ENCODE data around the gene IQSEC3.
"Not testable (repeated sequence)": the region's sequence is repeated elsewhere in the genome, so short reads cannot be mapped to it uniquely, and the experiment has no call there.

The IQSEC3 gene

DNA sequence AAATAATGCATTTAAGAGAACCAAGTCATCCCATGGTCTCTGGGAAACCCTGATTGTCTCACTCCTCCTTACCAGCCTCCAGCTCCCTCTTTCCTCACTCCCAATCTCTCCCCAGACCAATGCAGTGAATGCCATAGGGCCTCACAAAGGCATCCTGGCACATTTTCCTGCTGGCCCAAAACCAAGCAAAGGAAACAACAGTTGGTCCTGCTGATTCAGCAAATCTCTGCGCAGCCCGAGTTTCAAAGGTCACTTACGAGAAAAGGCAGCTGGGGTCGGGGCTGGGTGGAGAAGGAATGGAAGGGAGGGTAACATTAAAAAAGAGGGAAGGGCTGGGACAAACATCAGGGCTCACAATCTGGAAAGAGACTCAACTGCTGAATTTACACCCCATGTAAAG, 5.5 kb downstream of the IQSEC3 start:
- H3K9ac ChIP-seq (ENCODE audit: low read length); H3K4me1 ChIP-seq (ENCODE audit: insufficient read depth, low read length); H3K36me3 ChIP-seq (ENCODE audit: insufficient read depth, low read length); H3K27me3 ChIP-seq (ENCODE audit: control insufficient read depth in 1 of 2, insufficient read depth in 2 of 2, low read length in 2 of 2); H3K27ac ChIP-seq (ENCODE audit: low read depth, low read length); H3K4me3 ChIP-seq (ENCODE audit: low read depth in 1 of 2, low read length in 2 of 2); H3K9me3 ChIP-seq (ENCODE audit: low read length): not testable (repeated sequence)

GRCh38 chr12:74420-75190, 8.0 kb downstream of the IQSEC3 start:
- peaks cover 0 to 19% of the 10 kb centered on the region in 2 donors for H3K27me3 ChIP-seq (ENCODE audit: control insufficient read depth in 1 of 2, insufficient read depth in 2 of 2, low read length in 2 of 2)
- H3K4me1 ChIP-seq (ENCODE audit: insufficient read depth, low read length); H3K27ac ChIP-seq (ENCODE audit: low read depth, low read length); H3K4me3 ChIP-seq (ENCODE audit: low read depth in 1 of 2, low read length in 2 of 2); H3K9ac ChIP-seq (ENCODE audit: low read length); H3K36me3 ChIP-seq (ENCODE audit: insufficient read depth, low read length); H3K9me3 ChIP-seq (ENCODE audit: low read length): not testable (repeated sequence)

- not testable (repeated sequence) for H3K4me1 ChIP-seq (ENCODE audit: insufficient read depth, low read length); H3K9me3 ChIP-seq (ENCODE audit: low read length); H3K9ac ChIP-seq (ENCODE audit: low read length); H3K36me3 ChIP-seq (ENCODE audit: insufficient read depth, low read length); H3K27ac ChIP-seq (ENCODE audit: low read depth, low read length); H3K4me3 ChIP-seq (ENCODE audit: low read depth in 1 of 2, low read length in 2 of 2)
- H3K27me3 ChIP-seq (ENCODE audit: control insufficient read depth in 1 of 2, insufficient read depth in 2 of 2, low read length in 2 of 2) = peaks cover 0 to 23% of the 10 kb centered on the region in 2 donors
Measured at GRCh38 chr12:75541-75940, 9.0 kb downstream of the IQSEC3 start.

GRCh38 chr12:76102-76501, 9.5 kb downstream of the IQSEC3 start:
- not testable (repeated sequence) for H3K4me1 ChIP-seq (ENCODE audit: insufficient read depth, low read length); H3K36me3 ChIP-seq (ENCODE audit: insufficient read depth, low read length); H3K9me3 ChIP-seq (ENCODE audit: low read length); H3K9ac ChIP-seq (ENCODE audit: low read length); H3K4me3 ChIP-seq (ENCODE audit: low read depth in 1 of 2, low read length in 2 of 2); H3K27ac ChIP-seq (ENCODE audit: low read depth, low read length)
- H3K27me3 ChIP-seq (ENCODE audit: control insufficient read depth in 1 of 2, insufficient read depth in 2 of 2, low read length in 2 of 2) = peaks cover 0 to 29% of the 10 kb centered on the region in 2 donors

- not testable (repeated sequence) for H3K9ac ChIP-seq (ENCODE audit: low read length); H3K36me3 ChIP-seq (ENCODE audit: insufficient read depth, low read length); H3K4me1 ChIP-seq (ENCODE audit: insufficient read depth, low read length); H3K4me3 ChIP-seq (ENCODE audit: low read depth in 1 of 2, low read length in 2 of 2); H3K27ac ChIP-seq (ENCODE audit: low read depth, low read length); H3K9me3 ChIP-seq (ENCODE audit: low read length)
- peaks cover 0 to 30% of the 10 kb centered on the region in 2 donors for H3K27me3 ChIP-seq (ENCODE audit: control insufficient read depth in 1 of 2, insufficient read depth in 2 of 2, low read length in 2 of 2)
Measured at GRCh38 chr12:76551-76950, 10.0 kb downstream of the IQSEC3 start.

DNA sequence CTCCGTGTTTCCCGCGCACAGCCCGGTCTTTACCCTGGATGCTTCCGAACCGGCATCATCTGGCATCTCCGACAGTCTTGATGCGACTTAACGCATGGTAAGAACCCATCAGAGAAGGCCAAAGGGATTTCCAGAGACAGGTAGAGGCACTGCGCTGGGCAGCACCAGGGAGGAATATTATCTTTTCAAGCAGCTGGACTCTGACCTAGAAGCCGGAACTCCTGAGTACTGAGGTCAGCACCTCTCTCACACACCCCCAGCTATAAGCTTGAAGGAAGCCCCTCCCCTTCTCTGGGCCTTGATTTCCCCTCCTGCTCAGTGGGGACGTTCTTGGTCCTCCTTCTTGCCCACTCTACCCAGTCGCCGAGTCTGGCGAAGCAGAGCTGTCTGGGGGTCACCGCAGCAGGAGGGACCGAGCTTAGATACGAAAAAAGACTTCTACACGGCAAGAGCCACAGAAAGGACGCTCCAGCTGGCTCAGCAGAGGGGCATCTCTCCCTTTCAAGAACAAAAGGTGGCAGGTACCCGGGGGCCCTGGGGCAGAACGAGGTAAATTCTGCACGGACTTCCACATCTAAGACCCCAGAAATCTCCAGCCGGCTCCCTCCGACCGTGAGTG, 10.6 kb downstream of the IQSEC3 start:
- not testable (repeated sequence) for H3K27ac ChIP-seq (ENCODE audit: low read depth, low read length); H3K9me3 ChIP-seq (ENCODE audit: low read length); H3K4me3 ChIP-seq (ENCODE audit: low read depth in 1 of 2, low read length in 2 of 2); H3K4me1 ChIP-seq (ENCODE audit: insufficient read depth, low read length); H3K9ac ChIP-seq (ENCODE audit: low read length); H3K36me3 ChIP-seq (ENCODE audit: insufficient read depth, low read length)
- H3K27me3 ChIP-seq (ENCODE audit: control insufficient read depth in 1 of 2, insufficient read depth in 2 of 2, low read length in 2 of 2) = peaks cover 0 to 30% of the 10 kb centered on the region in 2 donors

DNA sequence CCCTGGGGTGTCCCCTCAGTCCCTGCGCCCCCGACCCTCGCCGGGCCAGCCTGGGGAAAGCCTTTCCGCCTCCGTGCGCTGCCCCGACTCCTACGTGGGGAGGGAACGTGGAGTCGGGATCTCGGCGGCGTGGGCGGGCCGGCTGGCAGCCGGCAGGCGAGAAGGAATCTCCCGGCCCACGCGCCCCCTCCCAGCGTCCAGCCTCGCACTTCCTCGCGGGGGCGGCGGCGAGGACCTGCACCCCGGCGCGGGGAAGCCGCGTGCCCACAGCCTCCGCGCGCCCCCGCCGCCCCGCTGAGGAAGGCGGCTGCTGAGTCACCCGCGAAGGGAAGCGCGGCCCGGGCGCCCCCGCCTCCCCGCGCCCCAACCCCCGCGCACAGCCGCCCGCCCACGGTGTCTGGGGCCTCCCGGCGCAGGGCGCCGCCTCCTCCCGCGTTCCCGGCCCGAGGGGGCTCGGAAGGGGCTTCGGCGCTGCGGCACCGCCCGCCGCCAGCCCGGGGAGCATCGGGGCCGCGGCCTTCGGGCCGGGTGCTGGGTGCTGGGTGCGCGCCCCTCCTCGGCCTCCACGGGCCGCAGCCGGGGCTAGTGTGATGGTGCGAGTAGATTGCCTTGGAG, 11.3 kb downstream of the IQSEC3 start:
- not testable (repeated sequence) for H3K4me3 ChIP-seq (ENCODE audit: low read depth in 1 of 2, low read length in 2 of 2); H3K4me1 ChIP-seq (ENCODE audit: insufficient read depth, low read length); H3K9me3 ChIP-seq (ENCODE audit: low read length); H3K27ac ChIP-seq (ENCODE audit: low read depth, low read length); H3K9ac ChIP-seq (ENCODE audit: low read length); H3K36me3 ChIP-seq (ENCODE audit: insufficient read depth, low read length)
- H3K27me3 ChIP-seq (ENCODE audit: control insufficient read depth in 1 of 2, insufficient read depth in 2 of 2, low read length in 2 of 2) = peaks cover 0 to 30% of the 10 kb centered on the region in 2 donors

- Histone ChIP-seq H3K4me3 (ENCODE audit: low read depth in 1 of 2, low read length in 2 of 2) (no peak overlapping the region), H3K27me3 (ENCODE audit: control insufficient read depth in 1 of 2, insufficient read depth in 2 of 2, low read length in 2 of 2) (peaks cover 0 to 30% of the 10 kb centered on the region in 2 donors), H3K9ac (ENCODE audit: low read length) (no peak overlapping the region), H3K9me3 (ENCODE audit: low read length) (no peaks in the 10 kb centered on the region), H3K36me3 (ENCODE audit: insufficient read depth, low read length) (no peaks in the 10 kb centered on the region), H3K27ac (ENCODE audit: low read depth, low read length) (no peak overlapping the region), H3K4me1 (ENCODE audit: insufficient read depth, low read length) (no peaks in the 10 kb centered on the region)
Measured at GRCh38 chr12:78981-79380, 12.4 kb downstream of the IQSEC3 start.

DNA sequence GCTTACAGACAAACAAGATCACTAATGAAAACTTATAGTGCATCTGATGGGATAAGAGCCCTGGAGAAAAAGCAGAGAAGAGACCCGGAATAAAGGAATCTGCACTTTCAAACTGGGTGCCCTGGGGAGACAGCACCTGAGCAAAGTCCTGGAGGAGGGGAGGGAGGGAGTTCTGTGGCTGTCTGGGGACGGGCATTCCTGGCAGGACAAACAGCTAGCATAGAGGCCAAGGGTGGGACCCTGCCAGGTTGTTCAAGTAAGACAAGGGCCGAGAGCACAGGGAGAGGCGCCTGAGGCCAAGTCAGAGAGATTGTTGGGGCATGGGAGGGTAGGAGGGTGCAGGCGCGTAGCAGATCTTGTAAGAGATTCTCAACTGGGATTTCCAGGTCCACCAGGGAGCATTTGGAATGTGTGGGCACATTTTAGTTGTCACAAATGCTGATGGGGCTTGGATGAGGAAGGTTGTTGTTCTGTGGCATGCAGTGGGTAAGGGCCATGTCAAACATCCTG, 14.2 kb downstream of the IQSEC3 start:
- Histone ChIP-seq H3K9me3 (ENCODE audit: low read length) (no peaks in the 10 kb centered on the region), H3K27me3 (ENCODE audit: control insufficient read depth in 1 of 2, insufficient read depth in 2 of 2, low read length in 2 of 2) (peaks cover 0 to 30% of the 10 kb centered on the region in 2 donors)

GRCh38 chr12:82740-83139, 16.2 kb downstream of the IQSEC3 start:
- Histone ChIP-seq H3K9ac (ENCODE audit: low read length) (no peak overlapping the region), H3K9me3 (ENCODE audit: low read length) (no peaks in the 10 kb centered on the region), H3K27ac (ENCODE audit: low read depth, low read length) (no peak overlapping the region), H3K4me3 (ENCODE audit: low read depth in 1 of 2, low read length in 2 of 2) (no peak overlapping the region), H3K27me3 (ENCODE audit: control insufficient read depth in 1 of 2, insufficient read depth in 2 of 2, low read length in 2 of 2) (peaks cover 0 to 30% of the 10 kb centered on the region in 2 donors), H3K4me1 (ENCODE audit: insufficient read depth, low read length) (no peaks in the 10 kb centered on the region), H3K36me3 (ENCODE audit: insufficient read depth, low read length) (no peaks in the 10 kb centered on the region)

More for the DNA sequence above, 14.2 kb downstream of the IQSEC3 start:
- Histone ChIP-seq H3K36me3 (ENCODE audit: insufficient read depth, low read length) (no peaks in the 10 kb centered on the region), H3K9ac (ENCODE audit: low read length) (no peak overlapping the region), H3K4me3 (ENCODE audit: low read depth in 1 of 2, low read length in 2 of 2) (no peak overlapping the region), H3K4me1 (ENCODE audit: insufficient read depth, low read length) (no peaks in the 10 kb centered on the region), H3K27ac (ENCODE audit: low read depth, low read length) (no peak overlapping the region)

DNA sequence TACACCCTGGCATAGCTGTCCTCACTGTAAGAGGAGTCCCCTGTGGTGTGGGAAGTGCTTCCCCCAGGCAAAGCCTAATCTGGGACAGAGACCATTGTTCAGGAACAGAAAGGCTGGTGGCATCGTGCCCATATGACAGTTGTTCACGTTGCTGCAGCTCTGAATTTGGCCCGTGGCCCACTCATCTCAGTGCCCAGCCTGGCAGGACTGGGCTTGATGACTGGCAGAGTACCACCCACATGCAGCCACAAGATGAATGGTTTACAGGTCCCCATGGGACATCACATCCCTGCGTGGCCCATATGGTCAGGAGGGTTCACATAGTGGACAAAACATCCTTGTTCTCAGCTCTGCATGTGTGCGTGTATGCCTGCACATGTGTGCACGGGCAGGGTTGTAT, 17.5 kb downstream of the IQSEC3 start:
- Histone ChIP-seq H3K9me3 (ENCODE audit: low read length) (no peaks in the 10 kb centered on the region), H3K4me1 (ENCODE audit: insufficient read depth, low read length) (no peaks in the 10 kb centered on the region), H3K27me3 (ENCODE audit: control insufficient read depth in 1 of 2, insufficient read depth in 2 of 2, low read length in 2 of 2) (peaks cover 0 to 21% of the 10 kb centered on the region in 2 donors), H3K4me3 (ENCODE audit: low read depth in 1 of 2, low read length in 2 of 2) (no peak overlapping the region), H3K9ac (ENCODE audit: low read length) (no peak overlapping the region), H3K27ac (ENCODE audit: low read depth, low read length) (no peak overlapping the region), H3K36me3 (ENCODE audit: insufficient read depth, low read length) (no peaks in the 10 kb centered on the region)
